Measurements from ENCODE around the gene PYCR2. TPM values are rescaled to one million over a fixed set of nuclear protein-coding genes. Genes with fewer than 3 reads are reported as not detected.

PYCR2 gene
- total RNA-seq, 4 donors from 2014 or later, result 31.9 to 50.3 (median 42.5) TPM

- no peaks in the 10 kb centered on the region for H3K4me1 ChIP-seq
Observed at GRCh38 chr1:225896937-225897549, 27.0 kb downstream of the PYCR2 start.

GRCh38 chr1:225896494-225896893, 27.6 kb downstream of the PYCR2 start:
- DNase-seq (no peak), ATAC-seq (no peak)
- Histone ChIP-seq H3K36me3 (no peaks in the 10 kb centered on the region), H3K4me1 (no peaks in the 10 kb centered on the region), H3K27me3 (no peaks in the 10 kb centered on the region), H3K27ac (no peak overlapping the region), H3K4me3 (no peak overlapping the region), H3K9me3 (no peaks in the 10 kb centered on the region)
- in situ Hi-C loops (cut with MboI; ENCODE audit: low sequenced_read_pairs in 4 of 4) (no loop called here), intact Hi-C loops (cut with DNase I; ENCODE audit: low total_unique reads) (no loop called here)
- TF ChIP-seq CTCF (IDR thresholded peaks at IDR 0.05 in 4 of 5, conservative IDR thresholded peaks at IDR 0.05 in 1 of 5) (no peak), POLR2A (IDR thresholded peaks at IDR 0.05) (no peak)

More at GRCh38 chr1:225896937-225897549, 27.0 kb downstream of the PYCR2 start:
- H3K27me3 ChIP-seq, result no peaks in the 10 kb centered on the region
- no peak for ATAC-seq
- DNase-seq, result no peak
- no peaks in the 10 kb centered on the region for H3K36me3 ChIP-seq
- no peak overlapping the region for H3K27ac ChIP-seq
- H3K9me3 ChIP-seq, result no peaks in the 10 kb centered on the region
- in situ Hi-C loops (cut with MboI; ENCODE audit: low sequenced_read_pairs in 4 of 4), result no loop called here
- TF ChIP-seq POLR2A (IDR thresholded peaks at IDR 0.05) (no peak), CTCF (IDR thresholded peaks at IDR 0.05 in 4 of 5, conservative IDR thresholded peaks at IDR 0.05 in 1 of 5) (no peak)
- intact Hi-C loops (cut with DNase I; ENCODE audit: low total_unique reads), result no loop called here
- no peak overlapping the region for H3K4me3 ChIP-seq

- no peaks in the 10 kb centered on the region for H3K4me1 ChIP-seq
- ATAC-seq, result no peak
- no peaks in the 10 kb centered on the region for H3K9me3 ChIP-seq
- DNase-seq, result no peak
- H3K27me3 ChIP-seq, result no peaks in the 10 kb centered on the region
- H3K36me3 ChIP-seq, result no peaks in the 10 kb centered on the region
- H3K27ac ChIP-seq, result no peak overlapping the region
- intact Hi-C loops (cut with DNase I; ENCODE audit: low total_unique reads) (no loop called here), in situ Hi-C loops (cut with MboI; ENCODE audit: low sequenced_read_pairs in 4 of 4) (no loop called here)
- no peak overlapping the region for H3K4me3 ChIP-seq
- TF ChIP-seq POLR2A (IDR thresholded peaks at IDR 0.05) (no peak), CTCF (IDR thresholded peaks at IDR 0.05 in 4 of 5, conservative IDR thresholded peaks at IDR 0.05 in 1 of 5) (no peak)
Observed at GRCh38 chr1:225892307-225892706, 31.7 kb downstream of the PYCR2 start.

- in situ Hi-C loops (cut with MboI; ENCODE audit: low sequenced_read_pairs in 4 of 4), result no loop called here
- Histone ChIP-seq H3K27ac (no peak overlapping the region), H3K4me1 (no peaks in the 10 kb centered on the region), H3K9me3 (no peaks in the 10 kb centered on the region), H3K27me3 (no peaks in the 10 kb centered on the region), H3K4me3 (no peak overlapping the region), H3K36me3 (no peaks in the 10 kb centered on the region)
- intact Hi-C loops (cut with DNase I; ENCODE audit: low total_unique reads), result no loop called here
- DNase-seq, result no peak
- no peak for ATAC-seq
- TF ChIP-seq POLR2A (IDR thresholded peaks at IDR 0.05) (no peak), CTCF (IDR thresholded peaks at IDR 0.05 in 4 of 5, conservative IDR thresholded peaks at IDR 0.05 in 1 of 5) (no peak)
Observed at GRCh38 chr1:225891229-225891972, 32.6 kb downstream of the PYCR2 start.
